Measurements from ENCODE around the gene ADAM19. TPM values are rescaled to one million over a fixed set of nuclear protein-coding genes. Genes with fewer than 3 reads are reported as not detected.

ADAM19 gene, protein sequence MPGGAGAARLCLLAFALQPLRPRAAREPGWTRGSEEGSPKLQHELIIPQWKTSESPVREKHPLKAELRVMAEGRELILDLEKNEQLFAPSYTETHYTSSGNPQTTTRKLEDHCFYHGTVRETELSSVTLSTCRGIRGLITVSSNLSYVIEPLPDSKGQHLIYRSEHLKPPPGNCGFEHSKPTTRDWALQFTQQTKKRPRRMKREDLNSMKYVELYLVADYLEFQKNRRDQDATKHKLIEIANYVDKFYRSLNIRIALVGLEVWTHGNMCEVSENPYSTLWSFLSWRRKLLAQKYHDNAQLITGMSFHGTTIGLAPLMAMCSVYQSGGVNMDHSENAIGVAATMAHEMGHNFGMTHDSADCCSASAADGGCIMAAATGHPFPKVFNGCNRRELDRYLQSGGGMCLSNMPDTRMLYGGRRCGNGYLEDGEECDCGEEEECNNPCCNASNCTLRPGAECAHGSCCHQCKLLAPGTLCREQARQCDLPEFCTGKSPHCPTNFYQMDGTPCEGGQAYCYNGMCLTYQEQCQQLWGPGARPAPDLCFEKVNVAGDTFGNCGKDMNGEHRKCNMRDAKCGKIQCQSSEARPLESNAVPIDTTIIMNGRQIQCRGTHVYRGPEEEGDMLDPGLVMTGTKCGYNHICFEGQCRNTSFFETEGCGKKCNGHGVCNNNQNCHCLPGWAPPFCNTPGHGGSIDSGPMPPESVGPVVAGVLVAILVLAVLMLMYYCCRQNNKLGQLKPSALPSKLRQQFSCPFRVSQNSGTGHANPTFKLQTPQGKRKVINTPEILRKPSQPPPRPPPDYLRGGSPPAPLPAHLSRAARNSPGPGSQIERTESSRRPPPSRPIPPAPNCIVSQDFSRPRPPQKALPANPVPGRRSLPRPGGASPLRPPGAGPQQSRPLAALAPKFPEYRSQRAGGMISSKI
- total RNA-seq (2021; ENCODE audit: unreplicated experiment) (3.5 TPM), Bru-seq, nascent RNA (percentile 38 among the genes with signal in this experiment), BruChase-seq, experiment 1, labeled RNA remaining after a 2-hour chase (percentile 38 among the genes with signal in this experiment), BruChase-seq, experiment 2, labeled RNA remaining after a 6-hour chase (percentile 44 among the genes with signal in this experiment)
- 1.7 TPM for polyA plus RNA-seq (2012; ENCODE audit: insufficient read length)
- long read RNA-seq, partial matches to known transcripts = 0 of 2 reads
- long read RNA-seq, other reads (novel, unspliced or antisense) = 2 of 2 reads

DNA sequence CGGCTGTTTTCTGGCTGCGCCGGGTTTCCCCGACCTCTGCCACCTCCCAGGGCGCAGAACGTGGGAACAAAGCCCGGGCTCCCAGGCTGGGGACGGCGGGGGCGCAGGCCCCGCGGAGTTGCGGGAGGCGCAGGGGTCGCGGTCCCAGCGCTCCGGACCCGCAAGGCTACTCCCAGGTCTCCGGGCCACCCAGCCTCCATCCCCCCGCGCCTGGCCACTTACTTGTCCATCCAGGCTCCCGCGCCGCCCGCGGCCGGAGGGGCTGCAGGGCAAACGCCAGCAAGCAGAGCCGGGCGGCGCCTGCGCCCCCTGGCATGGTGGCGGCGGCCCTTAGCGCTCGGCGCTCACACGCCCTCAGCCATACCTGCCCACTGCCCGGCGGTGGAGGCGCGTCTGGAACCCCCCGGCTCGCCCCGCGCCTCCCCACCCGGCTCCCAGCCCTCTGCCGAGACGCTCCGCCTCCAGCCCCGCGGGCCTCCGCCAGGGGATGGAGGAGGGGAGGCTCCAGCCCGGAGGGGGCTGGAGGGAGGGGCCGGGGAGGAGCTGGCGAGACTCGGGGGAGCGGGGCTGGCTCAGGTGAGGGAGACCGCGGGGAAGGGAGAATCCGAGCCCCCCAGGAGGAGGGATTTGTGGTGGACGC is at the start of gene ADAM19:
Gene ADAM19 (minus strand): TSS at position 395 of the 640 bp plus-strand sequence. CDS start 79 bp downstream, at position 316.
- Histone ChIP-seq H3K9me3 (ENCODE audit: control insufficient read depth, insufficient read depth, low read depth, low read length) (no peaks in the 10 kb centered on the region), H3K4me1 (ENCODE audit: control insufficient read depth, insufficient read depth, low read length) (peaks cover 9% of the 10 kb centered on the region; the same call in 1 of the 2 replicates), H3K36me3 (ENCODE audit: control insufficient read depth, insufficient read depth, low read length) (no peaks in the 10 kb centered on the region; the same call in 1 of the 2 replicates), H3K27ac (ENCODE audit: low read length) (no peak within 1 kb of the TSS), H3K27me3 (ENCODE audit: control insufficient read depth, insufficient read depth, low read length) (peaks cover 6% of the 10 kb centered on the region; the same call in 1 of the 2 replicates), H3K4me3 (ENCODE audit: low read depth in 2 of 2, low read length in 2 of 2) (peak within 1 kb of the TSS; percentile 50 to 74)
- CTCF ChIA-PET = no interaction called here
- in situ Hi-C loops (cut with HindIII; ENCODE audit: low pct_unique_long_range_greater_than_20kb, low sequenced_read_pairs) = no loop called here
- POLR2A ChIA-PET = interaction anchor here (0.6 kb wide), 1 partner anchor 1325 kb away, joined by 3 read pairs; no protein-coding TSS in a partner anchor
- DNase-seq (ENCODE audit: low read depth, low spot score) = no peak
- peak; percentile 86 for ATAC-seq
- BruUV-seq (replicated peaks) = no TSS peak
- intact Hi-C loops (cut with micrococcal nuclease; ENCODE audit: unreplicated experiment) = no loop called here
- TF ChIP-seq, protein P1, sequence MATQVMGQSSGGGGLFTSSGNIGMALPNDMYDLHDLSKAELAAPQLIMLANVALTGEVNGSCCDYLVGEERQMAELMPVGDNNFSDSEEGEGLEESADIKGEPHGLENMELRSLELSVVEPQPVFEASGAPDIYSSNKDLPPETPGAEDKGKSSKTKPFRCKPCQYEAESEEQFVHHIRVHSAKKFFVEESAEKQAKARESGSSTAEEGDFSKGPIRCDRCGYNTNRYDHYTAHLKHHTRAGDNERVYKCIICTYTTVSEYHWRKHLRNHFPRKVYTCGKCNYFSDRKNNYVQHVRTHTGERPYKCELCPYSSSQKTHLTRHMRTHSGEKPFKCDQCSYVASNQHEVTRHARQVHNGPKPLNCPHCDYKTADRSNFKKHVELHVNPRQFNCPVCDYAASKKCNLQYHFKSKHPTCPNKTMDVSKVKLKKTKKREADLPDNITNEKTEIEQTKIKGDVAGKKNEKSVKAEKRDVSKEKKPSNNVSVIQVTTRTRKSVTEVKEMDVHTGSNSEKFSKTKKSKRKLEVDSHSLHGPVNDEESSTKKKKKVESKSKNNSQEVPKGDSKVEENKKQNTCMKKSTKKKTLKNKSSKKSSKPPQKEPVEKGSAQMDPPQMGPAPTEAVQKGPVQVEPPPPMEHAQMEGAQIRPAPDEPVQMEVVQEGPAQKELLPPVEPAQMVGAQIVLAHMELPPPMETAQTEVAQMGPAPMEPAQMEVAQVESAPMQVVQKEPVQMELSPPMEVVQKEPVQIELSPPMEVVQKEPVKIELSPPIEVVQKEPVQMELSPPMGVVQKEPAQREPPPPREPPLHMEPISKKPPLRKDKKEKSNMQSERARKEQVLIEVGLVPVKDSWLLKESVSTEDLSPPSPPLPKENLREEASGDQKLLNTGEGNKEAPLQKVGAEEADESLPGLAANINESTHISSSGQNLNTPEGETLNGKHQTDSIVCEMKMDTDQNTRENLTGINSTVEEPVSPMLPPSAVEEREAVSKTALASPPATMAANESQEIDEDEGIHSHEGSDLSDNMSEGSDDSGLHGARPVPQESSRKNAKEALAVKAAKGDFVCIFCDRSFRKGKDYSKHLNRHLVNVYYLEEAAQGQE (IDR thresholded peaks at IDR 0.05; ENCODE audit: insufficient read depth in 1 of 2, low read depth in 2 of 2, low read length in 1 of 2) = no peak
- TF ChIP-seq, protein P2, sequence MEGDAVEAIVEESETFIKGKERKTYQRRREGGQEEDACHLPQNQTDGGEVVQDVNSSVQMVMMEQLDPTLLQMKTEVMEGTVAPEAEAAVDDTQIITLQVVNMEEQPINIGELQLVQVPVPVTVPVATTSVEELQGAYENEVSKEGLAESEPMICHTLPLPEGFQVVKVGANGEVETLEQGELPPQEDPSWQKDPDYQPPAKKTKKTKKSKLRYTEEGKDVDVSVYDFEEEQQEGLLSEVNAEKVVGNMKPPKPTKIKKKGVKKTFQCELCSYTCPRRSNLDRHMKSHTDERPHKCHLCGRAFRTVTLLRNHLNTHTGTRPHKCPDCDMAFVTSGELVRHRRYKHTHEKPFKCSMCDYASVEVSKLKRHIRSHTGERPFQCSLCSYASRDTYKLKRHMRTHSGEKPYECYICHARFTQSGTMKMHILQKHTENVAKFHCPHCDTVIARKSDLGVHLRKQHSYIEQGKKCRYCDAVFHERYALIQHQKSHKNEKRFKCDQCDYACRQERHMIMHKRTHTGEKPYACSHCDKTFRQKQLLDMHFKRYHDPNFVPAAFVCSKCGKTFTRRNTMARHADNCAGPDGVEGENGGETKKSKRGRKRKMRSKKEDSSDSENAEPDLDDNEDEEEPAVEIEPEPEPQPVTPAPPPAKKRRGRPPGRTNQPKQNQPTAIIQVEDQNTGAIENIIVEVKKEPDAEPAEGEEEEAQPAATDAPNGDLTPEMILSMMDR (IDR thresholded peaks at IDR 0.05) = no peak; the same call in 1 of the 2 replicates
- TF ChIP-seq TCF7L2 (IDR thresholded peaks at IDR 0.05; ENCODE audit: low read depth, low read length) (no peak), SIN3A (IDR thresholded peaks at IDR 0.05; ENCODE audit: borderline replicate concordance, insufficient read depth, low read depth, low read length) (no peak)

DNA sequence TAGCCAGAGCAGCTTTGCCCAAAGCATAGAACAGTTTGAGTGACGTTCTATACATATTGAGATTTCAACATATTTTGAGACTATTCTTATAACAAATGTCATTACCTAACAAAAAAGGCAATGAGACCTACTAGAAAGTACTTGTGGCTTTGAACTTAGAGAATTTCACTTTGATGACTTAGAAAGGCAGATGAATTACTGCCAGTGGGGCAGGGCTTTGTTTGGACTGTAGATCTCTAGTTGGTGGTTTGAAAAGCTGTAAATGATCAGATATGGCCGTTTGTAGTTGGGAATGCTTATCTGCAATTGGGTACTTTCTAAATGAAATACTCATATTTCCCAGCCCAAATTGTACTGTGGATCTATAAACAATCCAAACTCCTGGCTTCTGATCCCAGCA is 48.6 kb upstream of the ADAM19 start:
- ChIA-PET CTCF (no interaction called here), POLR2A (no interaction called here)
- Histone ChIP-seq H3K36me3 (ENCODE audit: control insufficient read depth, insufficient read depth, low read length) (no peaks in the 10 kb centered on the region), H3K4me1 (ENCODE audit: control insufficient read depth, insufficient read depth, low read length) (no peaks in the 10 kb centered on the region), H3K27me3 (ENCODE audit: control insufficient read depth, insufficient read depth, low read length) (0 out of 2 replicates have a peak, but pooled peaks cover 5% of the 10 kb centered on the region), H3K4me3 (ENCODE audit: low read depth in 2 of 2, low read length in 2 of 2) (no peak overlapping the region), H3K27ac (ENCODE audit: low read length) (no peak overlapping the region), H3K9me3 (ENCODE audit: control insufficient read depth, insufficient read depth, low read depth, low read length) (no peaks in the 10 kb centered on the region)
- BruUV-seq (replicated peaks) = no TSS peak
- intact Hi-C loops (cut with micrococcal nuclease; ENCODE audit: unreplicated experiment) (no loop called here), in situ Hi-C loops (cut with HindIII; ENCODE audit: low pct_unique_long_range_greater_than_20kb, low sequenced_read_pairs) (no loop called here)
- no peak for ATAC-seq
- no peak for DNase-seq (ENCODE audit: low read depth, low spot score)
- no peak for TF ChIP-seq SIN3A (IDR thresholded peaks at IDR 0.05; ENCODE audit: borderline replicate concordance, insufficient read depth, low read depth, low read length)

Measured in Panc1 (cell line).